ENCODE data around the gene CALML6. TPM values are rescaled to one million over a fixed set of nuclear protein-coding genes. Genes with fewer than 3 reads are reported as not detected.

The CALML6 gene
- total RNA-seq, 1 donor from 2014 or later = not detected

GRCh38 chr1:1954831-1955441 lies 39.9 kb downstream of the CALML6 start:
- peak; percentile 60 for DNase-seq (ENCODE audit: missing footprints)
- intact Hi-C loops (cut with DNase I) = loop anchor here (10.0 kb wide), 1 partner anchor 220 kb away; no protein-coding TSS in a partner anchor
- ATAC-seq = no peak

GRCh38 chr1:1955621-1956094 lies 40.6 kb downstream of the CALML6 start:
- no peak for ATAC-seq
- intact Hi-C loops (cut with DNase I) = loop anchor here (10.0 kb wide), 1 partner anchor 219 kb away; no protein-coding TSS in a partner anchor
- peak; percentile 43 for DNase-seq (ENCODE audit: missing footprints)

GRCh38 chr1:1956101-1956500 lies 41.0 kb downstream of the CALML6 start:
- intact Hi-C loops (cut with DNase I) = loop anchor here (10.0 kb wide), 1 partner anchor 219 kb away; no protein-coding TSS in a partner anchor
- DNase-seq (ENCODE audit: missing footprints) (peak; percentile 4), ATAC-seq (no peak)

GRCh38 chr1:1956586-1957532 lies 41.8 kb downstream of the CALML6 start:
- DNase-seq (ENCODE audit: missing footprints) (peak; percentile 39), ATAC-seq (no peak)
- intact Hi-C loops (cut with DNase I) = loop anchor here (10.0 kb wide), 1 partner anchor 218 kb away; no protein-coding TSS in a partner anchor

- DNase-seq (ENCODE audit: missing footprints) (peak; percentile 60), ATAC-seq (no peak)
- intact Hi-C loops (cut with DNase I) = loop anchor here (10.0 kb wide), 1 partner anchor 217 kb away; no protein-coding TSS in a partner anchor
These were observed 42.5 kb downstream of the CALML6 start for GRCh38 chr1:1957533-1957961.

- ATAC-seq = no peak
- DNase-seq (ENCODE audit: missing footprints) = peak; percentile 53
- intact Hi-C loops (cut with DNase I) = loop anchor here (10.0 kb wide), 1 partner anchor 217 kb away; no protein-coding TSS in a partner anchor
These were observed 43.0 kb downstream of the CALML6 start for GRCh38 chr1:1958071-1958541.

GRCh38 chr1:1959459-1959839 lies 44.4 kb downstream of the CALML6 start:
- ATAC-seq = no peak
- intact Hi-C loops (cut with DNase I) = loop anchor here (10.0 kb wide), 1 partner anchor 215 kb away; no protein-coding TSS in a partner anchor

GRCh38 chr1:1959840-1960479 lies 44.9 kb downstream of the CALML6 start:
- DNase-seq (ENCODE audit: missing footprints) = peak; percentile 90
- ATAC-seq = peak; percentile 94
- intact Hi-C loops (cut with DNase I) = loop anchor here (1.0 to 10.0 kb wide), 2 partner anchors 84 to 215 kb away; no protein-coding TSS in a partner anchor

More at GRCh38 chr1:1959459-1959839, 44.4 kb downstream of the CALML6 start:
- DNase-seq (ENCODE audit: missing footprints) = no peak

GRCh38 chr1:1960480-1961196 lies 45.6 kb downstream of the CALML6 start:
- peak; percentile 48 for DNase-seq (ENCODE audit: missing footprints)
- no peak for ATAC-seq
- intact Hi-C loops (cut with DNase I) = loop anchor here (1.0 kb wide), 1 partner anchor 84 kb away; no protein-coding TSS in a partner anchor

GRCh38 chr1:1962752-1963151 lies 47.7 kb downstream of the CALML6 start:
- DNase-seq (ENCODE audit: missing footprints) (no peak), ATAC-seq (no peak)
- intact Hi-C loops (cut with DNase I) = no loop called here

- intact Hi-C loops (cut with DNase I) = no loop called here
- ATAC-seq (no peak), DNase-seq (ENCODE audit: missing footprints) (peak; percentile 37)
These were observed 48.5 kb downstream of the CALML6 start for GRCh38 chr1:1963570-1963969.

- ATAC-seq (no peak), DNase-seq (ENCODE audit: missing footprints) (peak; percentile 72)
- intact Hi-C loops (cut with DNase I) = no loop called here
These were observed 49.8 kb downstream of the CALML6 start for GRCh38 chr1:1964811-1965210.

GRCh38 chr1:1965546-1965945 lies 50.5 kb downstream of the CALML6 start:
- DNase-seq (ENCODE audit: missing footprints) (peak; percentile 62), ATAC-seq (no peak)
- intact Hi-C loops (cut with DNase I) = no loop called here

GRCh38 chr1:1966071-1966740 lies 51.1 kb downstream of the CALML6 start:
- intact Hi-C loops (cut with DNase I) = no loop called here
- DNase-seq (ENCODE audit: missing footprints) (peak; percentile 30), ATAC-seq (no peak)

Measured in Right ventricle myocardium inferior (tissue), 1 donor.